ENCODE measurements around the gene SPDYE2. TPM values are rescaled to one million over a fixed set of nuclear protein-coding genes. Genes with fewer than 3 reads are reported as not detected.
"Not testable (repeated sequence)": the region's sequence is repeated elsewhere in the genome, so short reads cannot be mapped to it uniquely, and the experiment has no call there.

SPDYE2 gene, protein sequence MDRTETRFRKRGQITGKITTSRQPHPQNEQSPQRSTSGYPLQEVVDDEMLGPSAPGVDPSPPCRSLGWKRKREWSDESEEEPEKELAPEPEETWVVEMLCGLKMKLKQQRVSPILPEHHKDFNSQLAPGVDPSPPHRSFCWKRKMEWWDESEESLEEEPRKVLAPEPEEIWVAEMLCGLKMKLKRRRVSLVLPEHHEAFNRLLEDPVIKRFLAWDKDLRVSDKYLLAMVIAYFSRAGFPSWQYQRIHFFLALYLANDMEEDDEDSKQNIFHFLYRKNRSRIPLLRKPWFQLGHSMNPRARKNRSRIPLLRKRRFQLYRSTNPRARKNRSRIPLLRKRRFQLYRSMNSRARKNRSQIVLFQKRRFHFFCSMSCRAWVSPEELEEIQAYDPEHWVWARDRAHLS
- total RNA-seq, result not detected
- long read RNA-seq, partial matches to known transcripts, result 0 of 1 reads
- long read RNA-seq, other reads (novel, unspliced or antisense), result 1 of 1 reads

DNA sequence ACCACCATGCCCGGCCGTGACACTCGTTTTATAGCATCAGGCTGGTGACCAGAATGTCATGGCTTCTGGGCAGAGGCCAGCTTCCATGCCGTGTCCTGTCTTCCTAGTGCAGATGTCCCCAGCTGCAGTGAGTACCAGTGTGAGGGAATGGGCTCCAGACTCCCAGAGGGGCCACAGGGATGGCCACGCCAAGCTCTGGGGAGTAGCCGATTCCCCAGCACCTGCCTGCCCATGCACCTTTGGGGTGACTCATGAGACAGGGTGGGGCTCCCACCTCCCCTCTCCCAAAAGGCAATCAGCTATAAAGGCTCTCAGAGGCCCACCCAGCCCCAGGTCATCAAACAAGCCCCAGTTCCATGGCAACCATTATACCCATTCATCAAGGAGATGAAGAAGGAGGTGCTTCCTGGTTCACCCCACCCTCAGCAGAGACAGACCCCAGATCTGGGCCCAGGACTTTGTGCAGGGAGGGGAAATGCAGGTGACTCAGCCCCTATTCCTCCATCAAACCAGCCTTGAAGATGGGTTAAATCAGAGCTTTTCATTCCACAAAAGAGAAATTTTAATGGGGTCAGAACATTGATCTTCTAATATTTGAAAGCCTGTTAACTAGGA, at the start of gene SPDYE2:
SPDYE2 (plus strand) TSS at position 419 of the 615 bp plus-strand sequence. CDS start 2,030 bp downstream, outside the sequence.
- DNase-seq; intact Hi-C loops (cut with DNase I): not testable (repeated sequence)
- ATAC-seq, result peak in 1 of 2 donors; percentile 45

DNA sequence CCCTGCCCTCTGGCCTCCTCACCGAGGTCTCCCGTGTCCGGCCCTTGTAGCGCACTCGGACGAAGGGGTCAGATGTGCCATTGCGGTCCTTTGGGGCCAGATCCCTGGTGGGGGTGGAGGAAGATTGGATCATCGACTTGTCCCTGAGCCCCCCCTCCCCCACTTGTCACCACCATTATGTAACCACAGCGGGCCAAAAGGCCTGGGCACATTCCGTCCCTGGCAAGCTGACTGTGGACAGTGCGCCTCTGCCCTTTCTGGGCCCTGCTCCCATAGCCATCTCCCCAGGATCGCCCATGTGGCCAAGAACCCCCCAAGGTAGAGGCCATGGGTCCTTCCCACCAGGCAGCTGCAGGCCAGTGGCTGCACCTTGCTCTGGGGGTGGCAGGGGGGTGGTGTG, 47.9 kb upstream of the SPDYE2 start:
- DNase-seq; intact Hi-C loops (cut with DNase I); ATAC-seq: not testable (repeated sequence)

DNA sequence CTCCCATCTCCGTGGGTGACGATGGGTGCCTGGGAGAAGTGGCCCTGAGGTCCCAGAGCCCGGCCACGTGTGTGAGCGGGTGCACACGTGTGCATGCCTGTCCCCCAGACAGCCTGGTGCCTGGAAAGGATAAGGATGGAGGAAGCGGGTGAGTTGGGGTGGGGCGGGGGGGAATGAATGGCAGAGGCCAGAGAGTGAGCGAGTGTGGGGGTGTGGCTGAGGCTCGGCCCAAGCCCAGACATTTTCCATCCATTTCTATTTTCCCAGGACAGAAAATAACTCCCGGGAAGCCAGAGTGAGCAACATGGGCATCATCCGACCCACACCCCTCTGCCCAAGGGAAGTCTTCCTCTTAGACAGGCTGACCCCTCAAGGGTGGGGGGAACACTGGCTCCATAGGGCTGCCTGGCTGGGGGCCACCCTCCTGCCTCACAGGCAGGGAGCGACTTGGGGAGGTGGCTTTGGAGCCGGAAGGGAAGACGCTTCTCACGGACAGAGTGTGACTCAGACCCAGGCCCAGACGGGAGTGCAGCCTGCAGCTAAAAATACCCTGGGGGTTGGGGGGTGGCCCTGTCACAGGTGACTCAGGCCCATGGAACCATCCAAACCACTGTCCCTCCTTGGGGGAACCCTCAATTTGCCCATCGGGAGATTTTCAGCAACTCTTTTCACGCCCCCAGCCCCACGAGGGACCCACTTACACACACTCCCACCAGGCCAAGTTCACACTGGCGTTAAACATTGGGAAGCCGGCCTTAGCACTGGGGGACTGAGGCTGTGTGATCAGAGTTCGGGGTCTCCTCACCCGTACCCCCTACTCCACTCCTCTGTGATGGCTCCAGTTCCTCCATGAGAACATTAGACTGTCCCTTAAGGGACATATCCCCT, 45.5 kb upstream of the SPDYE2 start:
- peak; percentile 58 to 86 for ATAC-seq
- intact Hi-C loops (cut with DNase I); DNase-seq: not testable (repeated sequence)

DNA sequence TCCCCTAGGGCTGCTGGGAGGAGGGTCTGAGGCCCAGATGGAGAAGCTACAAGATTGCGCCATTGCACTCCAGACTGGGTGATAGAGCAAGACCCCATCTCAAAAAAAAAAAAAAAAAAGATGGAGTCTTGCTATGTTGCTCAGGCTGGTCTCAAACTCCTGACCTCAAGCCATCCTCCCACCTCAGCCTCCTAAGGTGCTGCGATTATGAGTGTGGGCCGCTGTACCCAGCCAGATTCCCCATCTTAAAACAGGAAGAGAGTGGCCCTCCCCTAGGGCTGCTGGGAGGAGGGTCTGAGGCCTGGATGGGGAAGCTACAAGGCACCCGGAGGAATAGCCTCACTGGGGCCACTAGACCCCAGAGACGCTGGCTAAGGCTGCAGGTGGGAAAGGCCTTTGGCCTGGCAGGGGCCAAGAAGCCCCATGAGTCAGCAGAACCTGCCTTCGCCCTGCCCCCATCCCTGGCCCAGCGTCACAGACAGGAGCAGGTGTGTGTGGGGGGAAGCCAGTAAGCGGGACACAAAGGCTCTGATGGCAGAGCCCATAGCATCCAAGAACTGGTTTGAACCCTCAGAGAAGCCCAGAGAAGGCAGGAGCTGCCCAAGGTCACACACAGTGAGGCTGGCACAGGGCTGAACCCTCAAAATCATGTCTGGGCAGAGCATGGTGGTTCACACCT, 43.5 kb upstream of the SPDYE2 start:
- intact Hi-C loops (cut with DNase I); DNase-seq; ATAC-seq: not testable (repeated sequence)

DNA sequence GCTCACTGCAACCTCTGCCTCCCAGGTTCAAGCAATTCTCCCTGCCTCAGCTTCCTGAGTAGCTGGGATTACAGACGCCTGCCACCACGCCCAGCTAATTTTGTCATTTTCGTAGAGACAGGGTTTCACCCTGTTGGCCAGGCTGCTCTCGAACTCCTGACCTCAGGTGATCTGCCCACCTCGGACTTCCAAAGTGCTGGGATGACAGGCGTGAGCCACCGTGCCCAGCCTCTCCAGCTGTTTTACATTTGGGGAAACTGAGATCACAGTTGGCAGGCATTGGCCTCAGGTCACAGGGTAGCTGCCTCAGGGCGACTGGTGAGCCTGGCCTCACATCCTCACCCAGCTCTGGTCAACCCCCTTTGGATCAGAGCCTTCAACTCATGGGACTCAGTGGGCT, 40.5 kb upstream of the SPDYE2 start:
- ATAC-seq; DNase-seq; intact Hi-C loops (cut with DNase I): not testable (repeated sequence)

DNA sequence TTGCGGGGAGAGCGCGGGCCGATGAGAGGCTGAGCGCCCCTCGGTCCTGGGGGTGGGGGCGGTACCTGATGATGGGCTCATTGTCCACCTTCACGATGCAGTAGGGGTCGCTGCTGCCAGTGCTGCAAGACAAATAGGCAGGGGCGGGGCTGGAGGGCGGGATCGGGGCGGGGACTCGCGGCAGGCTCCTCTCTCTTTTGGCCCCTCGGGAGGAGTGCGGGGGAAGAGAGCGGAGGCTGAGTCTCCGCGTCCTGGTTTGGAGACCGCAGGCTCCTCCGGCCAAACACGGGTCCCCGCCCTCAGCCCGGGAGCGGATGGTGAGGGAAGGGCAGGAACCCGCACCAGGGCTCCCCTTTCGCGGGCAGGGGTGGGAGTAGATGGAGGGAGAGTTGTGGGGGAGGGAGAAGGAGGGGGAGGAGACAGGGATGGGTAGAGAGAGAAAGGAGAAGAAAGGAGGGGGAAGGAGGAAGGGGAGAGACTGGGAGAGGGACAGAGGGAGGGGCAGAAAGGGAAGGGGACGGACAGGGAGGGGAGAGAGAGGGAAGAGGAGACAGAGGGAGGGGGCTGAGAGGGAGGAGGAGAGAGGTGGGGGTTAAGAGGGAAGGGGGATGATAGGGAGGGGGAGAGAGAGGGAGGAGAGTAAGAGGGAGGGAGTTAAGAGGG, 39.0 kb upstream of the SPDYE2 start:
- intact Hi-C loops (cut with DNase I); DNase-seq: not testable (repeated sequence)
- ATAC-seq, result peak; percentile 71 to 75

DNA sequence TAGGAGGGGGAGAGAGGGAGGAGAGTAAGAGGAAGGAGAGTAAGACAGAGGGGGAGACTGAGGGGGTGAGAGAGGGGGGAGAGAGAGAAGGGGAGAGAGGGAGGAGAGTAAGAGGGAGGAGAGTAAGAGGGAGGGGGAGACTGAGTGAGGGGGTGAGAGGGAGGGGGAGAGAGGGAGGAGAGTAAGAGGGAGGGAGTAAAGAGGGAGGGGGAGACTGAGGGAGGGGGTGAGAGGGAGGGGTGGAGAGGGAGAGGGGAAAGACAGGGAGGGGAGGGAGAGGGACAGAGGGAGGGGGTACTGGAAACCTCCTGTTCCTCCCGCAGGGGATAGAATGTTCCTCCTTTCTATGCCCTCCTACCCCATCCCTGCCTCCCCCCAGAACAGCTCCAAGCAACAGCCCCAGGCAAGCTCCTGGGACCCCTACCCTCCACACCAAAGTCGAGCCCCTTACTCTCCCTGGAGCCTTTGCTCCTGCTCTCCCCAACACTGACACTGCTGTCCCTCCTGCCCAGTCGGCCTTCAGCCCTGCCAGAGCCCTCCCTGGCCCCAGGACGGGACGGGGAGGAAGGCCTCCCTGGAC, 38.3 kb upstream of the SPDYE2 start:
- ATAC-seq (peak in 1 of 2 donors; percentile 7), DNase-seq (peak; percentile 10)
- intact Hi-C loops (cut with DNase I), result not testable (repeated sequence)

DNA sequence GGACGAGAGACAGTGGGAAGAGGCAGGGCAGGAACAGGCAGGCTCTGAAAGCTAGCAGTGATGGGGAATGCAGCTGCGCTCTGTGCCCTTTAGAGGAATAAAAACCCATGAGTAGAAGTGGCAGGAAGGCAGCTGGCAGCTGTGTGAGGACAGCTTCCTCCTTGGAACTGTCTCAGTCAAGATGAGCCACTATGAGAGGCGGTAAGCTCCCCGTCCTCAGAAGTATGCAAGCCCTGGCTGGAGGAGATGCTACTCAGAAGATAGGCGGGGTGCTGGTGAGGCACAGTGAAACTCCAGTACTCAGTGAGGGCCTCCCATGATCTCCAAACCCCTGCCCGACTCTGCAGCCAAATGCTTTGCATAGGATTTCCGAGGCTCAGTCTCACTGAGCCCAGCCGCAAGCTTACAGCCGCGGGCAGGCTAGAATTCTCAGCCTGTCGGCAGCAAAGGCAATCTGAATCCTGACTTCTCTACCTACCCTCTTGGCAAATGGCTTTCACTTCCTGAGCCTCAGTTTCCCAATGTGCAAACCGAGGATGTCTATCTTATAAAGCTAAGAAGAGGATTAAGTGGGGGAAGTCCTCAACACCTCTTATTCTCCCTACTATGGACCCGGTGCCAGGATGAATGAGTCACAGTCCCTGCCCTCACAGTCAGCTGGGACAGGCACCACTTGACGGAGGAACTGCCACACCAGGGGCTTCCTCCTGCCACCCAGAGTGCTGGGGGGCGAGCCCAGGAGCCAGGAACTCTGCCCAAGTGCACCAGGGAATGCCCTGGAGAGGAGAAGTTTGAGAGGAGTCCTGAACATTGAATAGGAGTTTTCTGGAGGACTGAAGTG, 35.9 kb upstream of the SPDYE2 start:
- peak in 1 of 2 donors; percentile 22 for ATAC-seq
- DNase-seq; intact Hi-C loops (cut with DNase I): not testable (repeated sequence)

DNA sequence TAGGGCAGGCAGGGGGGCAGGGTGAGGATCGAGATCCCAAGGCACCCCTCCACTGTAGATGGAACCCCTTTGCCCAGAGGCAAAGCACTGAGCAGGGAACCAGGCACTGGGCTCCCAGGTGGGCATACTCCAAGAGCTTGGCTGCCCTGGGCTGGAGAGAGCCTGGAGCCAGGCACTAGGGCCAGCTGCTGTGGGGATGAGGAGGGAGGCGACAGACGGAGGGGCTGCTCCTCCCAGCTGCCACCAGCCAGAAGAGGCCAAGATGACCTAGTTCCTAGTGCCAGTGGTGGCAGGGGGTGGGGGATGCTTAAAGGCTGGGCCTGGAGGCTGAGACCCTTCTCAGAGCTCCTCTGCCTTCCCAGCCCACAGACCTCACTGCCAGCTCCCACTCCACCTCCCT, 35.1 kb upstream of the SPDYE2 start:
- peak in 1 of 2 donors; percentile 12 for ATAC-seq
- DNase-seq; intact Hi-C loops (cut with DNase I): not testable (repeated sequence)

DNA sequence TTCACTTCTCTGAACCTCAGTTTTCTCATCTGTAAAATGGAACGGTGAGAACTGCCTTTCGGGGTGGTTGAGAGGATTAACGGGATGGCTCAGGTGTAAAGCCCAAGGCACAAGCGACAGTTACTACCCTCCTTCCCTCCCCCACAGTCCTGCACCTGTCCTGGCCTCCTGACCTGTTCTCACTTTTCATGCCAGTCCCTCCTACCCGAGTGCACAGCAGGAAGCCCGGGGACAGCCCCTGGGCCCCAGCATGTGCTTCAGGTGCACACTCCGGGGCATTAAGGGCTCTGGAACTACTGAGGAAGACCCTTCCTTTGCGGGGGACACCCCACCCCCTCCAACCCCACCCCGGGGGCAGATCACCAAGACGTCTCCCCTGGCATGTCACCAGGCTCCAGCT, 34.1 kb upstream of the SPDYE2 start:
- intact Hi-C loops (cut with DNase I); ATAC-seq; DNase-seq: not testable (repeated sequence)

DNA sequence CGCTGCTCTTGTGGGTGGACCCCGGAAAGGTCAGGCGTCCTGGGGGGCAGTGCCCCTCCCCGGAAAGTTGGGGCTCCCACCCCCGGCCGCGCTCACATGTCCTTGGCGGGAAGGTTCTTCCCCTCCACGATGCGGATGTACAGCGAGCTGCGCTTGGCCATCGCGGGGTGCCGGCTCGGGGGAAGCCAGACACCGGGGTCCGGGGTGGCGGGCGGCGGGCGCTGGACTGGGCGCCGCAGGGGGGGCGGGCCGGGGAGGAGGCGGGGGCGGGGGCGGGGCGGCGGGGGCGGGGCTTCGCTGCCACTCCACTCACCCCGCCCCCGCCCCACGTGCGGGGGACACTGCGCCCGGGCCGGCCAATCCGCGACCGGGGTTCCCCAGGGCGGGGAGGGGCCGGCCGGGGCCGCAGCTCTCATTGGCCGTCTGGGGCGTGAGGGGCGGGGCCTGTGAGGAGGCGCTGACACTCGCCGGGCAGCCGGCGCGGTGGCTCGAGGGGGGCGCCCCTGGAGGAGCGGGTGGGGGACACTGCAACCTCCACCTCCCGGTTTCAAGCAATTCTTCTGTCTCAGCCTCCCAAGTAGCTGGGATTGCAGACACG, 33.4 kb upstream of the SPDYE2 start, which contains the start of gene RASA4B:
RASA4B (minus strand) TSS at position 228 of the 598 bp plus-strand sequence; CDS start at position 161, 67 bp downstream.
- peak; percentile 8 for DNase-seq

DNA sequence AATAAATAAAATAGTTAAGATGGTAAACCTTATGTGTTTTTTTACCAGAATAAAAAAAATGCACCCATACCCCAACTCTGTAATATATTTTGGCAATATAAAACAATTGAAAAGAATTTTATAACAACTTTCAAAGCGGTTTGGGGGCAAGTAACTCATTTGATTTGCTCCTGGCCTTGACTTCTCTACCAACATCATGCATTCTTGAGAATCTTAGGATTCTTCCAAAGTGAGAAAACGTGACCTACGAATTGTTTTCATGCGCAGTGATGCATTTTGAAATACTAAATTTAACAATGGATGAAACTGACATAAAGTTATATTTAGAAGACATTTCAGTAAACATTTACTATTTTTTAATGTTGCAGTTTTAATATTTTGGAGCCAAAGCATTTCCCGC, 30.2 kb upstream of the SPDYE2 start:
- intact Hi-C loops (cut with DNase I); DNase-seq; ATAC-seq: not testable (repeated sequence)

More for the DNA sequence above, 33.4 kb upstream of the SPDYE2 start, which contains the start of gene RASA4B:
- peak; percentile 93 to 98 for ATAC-seq
- intact Hi-C loops (cut with DNase I), result not testable (repeated sequence)

DNA sequence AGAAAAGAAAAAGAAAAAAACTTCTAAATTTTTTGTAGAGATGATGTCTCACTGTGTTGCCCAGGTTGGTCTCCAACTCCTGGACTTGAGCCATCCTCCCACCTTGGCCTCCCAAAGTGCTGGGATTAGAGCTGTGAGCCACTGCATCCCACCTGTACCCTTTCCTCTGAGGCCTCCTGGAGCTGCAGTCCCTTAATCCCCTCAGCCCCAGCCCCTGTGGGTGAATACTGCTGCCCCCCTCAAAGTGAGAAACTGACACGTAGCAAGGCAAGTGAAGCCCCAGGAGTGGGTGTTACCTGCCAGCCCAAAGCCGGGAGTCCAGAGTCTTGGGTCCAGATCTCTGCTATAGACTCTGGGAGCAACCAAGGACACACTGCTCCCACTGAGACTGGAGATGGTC, 26.2 kb upstream of the SPDYE2 start:
- DNase-seq; intact Hi-C loops (cut with DNase I): not testable (repeated sequence)
- ATAC-seq, result peak in 1 of 2 donors; percentile 7

DNA sequence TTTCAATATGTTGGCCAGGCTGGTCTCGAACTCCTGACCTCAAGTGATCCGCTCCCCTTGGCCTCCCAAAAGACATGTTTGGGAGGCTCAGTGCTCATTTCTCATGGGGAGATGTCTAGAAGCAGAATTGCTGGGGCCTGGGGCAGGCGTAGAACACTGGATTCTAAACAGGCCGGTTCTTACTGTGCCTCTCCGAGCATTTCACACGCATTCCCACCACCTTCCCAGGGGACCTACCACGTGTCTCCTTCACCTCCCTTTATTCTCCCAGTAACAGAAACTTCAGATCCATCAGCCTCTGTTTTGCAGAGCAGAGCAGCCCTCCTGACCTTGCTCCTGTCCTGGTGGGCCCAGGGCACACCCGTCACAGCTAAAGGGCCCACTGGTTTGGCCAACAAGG, 23.8 kb upstream of the SPDYE2 start:
- DNase-seq; intact Hi-C loops (cut with DNase I): not testable (repeated sequence)
- ATAC-seq, result peak; percentile 9 to 58

DNA sequence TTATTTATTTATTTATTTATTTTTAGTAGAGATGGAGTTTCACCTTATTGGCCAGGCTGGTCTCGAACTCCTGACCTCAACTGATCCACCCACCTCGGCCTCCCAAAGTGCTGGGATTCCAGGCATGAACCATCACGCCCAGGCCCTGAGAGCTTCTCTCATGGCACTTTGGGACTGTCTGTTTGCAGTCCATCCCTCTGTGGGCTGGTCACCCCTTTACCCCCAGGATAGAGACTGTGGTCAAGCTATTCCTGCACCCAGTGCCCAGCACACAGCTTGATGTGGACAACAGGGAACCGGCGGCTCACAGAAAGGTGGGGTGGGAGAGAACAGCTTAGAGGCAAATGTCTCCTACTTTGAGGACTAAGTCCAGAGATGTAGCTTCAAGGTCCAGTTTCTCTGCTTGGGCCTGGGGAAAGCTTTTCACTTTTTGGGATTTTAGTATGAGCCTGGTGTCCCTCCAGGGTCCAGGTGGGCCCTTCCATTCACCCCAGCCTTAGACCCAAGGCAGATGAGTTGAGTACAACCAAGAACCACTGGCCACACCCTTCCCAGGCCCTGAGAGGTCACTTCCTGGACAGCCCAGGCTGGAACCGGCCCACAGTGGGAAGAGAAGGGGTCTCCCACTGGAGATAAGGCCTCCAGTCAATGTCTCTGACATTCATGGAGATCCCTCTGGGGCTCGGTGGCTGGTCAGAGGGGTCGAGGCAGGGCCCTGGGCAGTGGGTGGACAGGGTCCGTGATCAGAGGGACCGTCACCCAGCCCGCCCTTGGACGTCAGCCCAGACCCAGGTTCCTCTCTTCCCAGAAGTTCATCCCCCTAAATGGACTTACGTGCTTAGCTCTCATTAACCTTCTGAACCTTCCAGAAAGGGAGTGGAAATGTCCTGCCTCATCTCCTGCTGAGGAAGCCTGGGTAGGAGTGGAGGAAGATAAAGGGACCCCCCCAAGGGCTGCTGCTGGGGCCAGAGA, 22.9 kb upstream of the SPDYE2 start:
- DNase-seq; intact Hi-C loops (cut with DNase I): not testable (repeated sequence)
- peak; percentile 2 to 9 for ATAC-seq

Measured in left cardiac atrium (tissue), 4 donors.